Measurements from ENCODE around the gene CD22. TPM values are rescaled to one million over a fixed set of nuclear protein-coding genes. Genes with fewer than 3 reads are reported as not detected.
"Not testable (repeated sequence)": the region's sequence is repeated elsewhere in the genome, so short reads cannot be mapped to it uniquely, and the experiment has no call there.

CD22 gene
- total RNA-seq (under 1 TPM; 0.54 to 0.80 (median 0.72) TPM), polyA plus RNA-seq (0.20 TPM)
- long read RNA-seq, donor 1 = 0 reads
- long read RNA-seq, donor 2 = 0 reads
- long read RNA-seq, donor 3 = 0 reads
- long read RNA-seq, donor 4, partial matches to known transcripts = 0 of 1 reads
- long read RNA-seq, donor 4, other reads (novel, unspliced or antisense) = 1 of 1 reads

DNA sequence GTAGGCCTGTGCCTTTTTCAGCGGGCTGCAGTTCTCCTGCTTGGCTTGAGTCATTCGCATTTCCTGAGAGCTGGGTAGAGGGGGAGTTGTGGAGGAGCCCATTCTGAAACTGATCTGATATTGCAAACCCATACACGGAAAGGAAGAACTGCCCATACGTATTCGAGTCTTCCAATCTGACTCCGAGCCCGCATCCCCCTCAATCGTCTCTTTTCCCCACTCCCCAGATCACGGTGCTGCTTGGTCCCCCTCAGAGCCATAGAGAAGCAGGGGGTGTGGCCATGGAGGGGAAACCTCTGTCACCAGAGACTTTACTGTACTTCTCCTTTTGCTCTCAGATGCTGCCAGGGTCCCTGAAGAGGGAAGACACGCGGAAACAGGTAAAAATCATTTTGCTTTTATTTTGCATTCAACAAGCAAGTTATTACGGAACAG is at the start of gene CD22:
TSS of gene CD22 (plus strand) at position 337 of the 435 bp plus-strand sequence. CDS start 2,854 bp downstream, outside the sequence.
- H3K4me1 ChIP-seq (ENCODE audit: control insufficient read depth, insufficient read depth, low read length) = no peaks in the 10 kb centered on the region
- DNase-seq = peak in 1 of 3 donors; percentile 13
- intact Hi-C loops (cut with DNase I) = no loop called here
- no peaks in the 10 kb centered on the region for H3K27me3 ChIP-seq (ENCODE audit: control insufficient read depth, insufficient read depth)
- H3K9me3 ChIP-seq (ENCODE audit: control insufficient read depth, low read length) = no peaks in the 10 kb centered on the region
- ATAC-seq = no peak
- no peak within 1 kb of the TSS for H3K4me3 ChIP-seq (ENCODE audit: low read length)
- H3K27ac ChIP-seq (ENCODE audit: low read length) = no peak within 1 kb of the TSS
- 75% methylated on average over 12 of the region's 12 CpGs for whole genome bisulfite sequencing

GRCh38 chr19:35279374-35279773 is 49.6 kb upstream of the CD22 start:
- Histone ChIP-seq H3K4me3 (ENCODE audit: low read length) (no peak overlapping the region), H3K27ac (ENCODE audit: low read length) (no peak overlapping the region), H3K9me3 (ENCODE audit: control insufficient read depth, low read length) (no peaks in the 10 kb centered on the region), H3K27me3 (ENCODE audit: control insufficient read depth, insufficient read depth) (no peaks in the 10 kb centered on the region), H3K4me1 (ENCODE audit: control insufficient read depth, insufficient read depth, low read length) (peaks cover 7% of the 10 kb centered on the region)
- no peak for DNase-seq
- 74% methylated on average over 11 of the region's 11 CpGs for WGBS
- ATAC-seq = no peak
- intact Hi-C loops (cut with DNase I) = loop anchor here in 1 of 4 donors (10.0 kb wide), 1 partner anchor 215 kb away; the partner anchor contains the start of gene KRTDAP

GRCh38 chr19:35279985-35280821 is 48.8 kb upstream of the CD22 start:
- DNase-seq (peak; percentile 58 to 91 (median 80)), ATAC-seq (peak; percentile 63 to 67)
- H3K9me3 ChIP-seq (ENCODE audit: control insufficient read depth, low read length) = no peaks in the 10 kb centered on the region
- no peak overlapping the region for H3K4me3 ChIP-seq (ENCODE audit: low read length)
- no peaks in the 10 kb centered on the region for H3K27me3 ChIP-seq (ENCODE audit: control insufficient read depth, insufficient read depth)
- H3K4me1 ChIP-seq (ENCODE audit: control insufficient read depth, insufficient read depth, low read length) = peaks cover 7% of the 10 kb centered on the region
- 33% methylated on average over 12 of the region's 12 CpGs for WGBS
- H3K27ac ChIP-seq (ENCODE audit: low read length) = peak overlapping the region; percentile 59
- intact Hi-C loops (cut with DNase I) = loop anchor here in 1 of 4 donors (10.0 kb wide), 1 partner anchor 215 kb away; the partner anchor contains the start of gene KRTDAP

DNA sequence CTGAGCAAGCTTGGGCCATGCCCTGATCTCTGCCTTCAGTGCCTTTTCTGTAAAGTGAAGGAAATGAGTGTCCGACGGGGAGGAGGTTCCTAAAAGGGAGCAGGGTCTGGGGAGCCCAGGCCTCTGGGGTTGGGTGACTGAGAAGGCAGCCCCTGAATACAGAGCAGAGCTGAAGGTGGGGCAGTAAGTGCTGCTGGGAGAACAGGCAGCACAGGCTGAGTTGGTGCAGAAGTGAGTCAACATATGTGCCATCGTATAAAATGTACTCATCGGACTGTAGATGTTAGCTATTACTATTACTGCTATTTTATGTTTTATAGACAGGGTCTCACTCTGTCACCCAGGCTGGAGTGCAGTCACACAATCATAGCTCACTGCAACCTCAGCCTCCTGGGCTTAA is 47.7 kb upstream of the CD22 start:
- Histone ChIP-seq H3K27me3 (ENCODE audit: control insufficient read depth, insufficient read depth) (no peaks in the 10 kb centered on the region), H3K4me3 (ENCODE audit: low read length) (no peak overlapping the region), H3K9me3 (ENCODE audit: control insufficient read depth, low read length) (no peaks in the 10 kb centered on the region), H3K4me1 (ENCODE audit: control insufficient read depth, insufficient read depth, low read length) (peaks cover 7% of the 10 kb centered on the region), H3K27ac (ENCODE audit: low read length) (peak overlapping the region; percentile 4)
- intact Hi-C loops (cut with DNase I) = no loop called here
- DNase-seq (no peak), ATAC-seq (no peak)
- WGBS = 69% methylated on average over 4 of the region's 4 CpGs

DNA sequence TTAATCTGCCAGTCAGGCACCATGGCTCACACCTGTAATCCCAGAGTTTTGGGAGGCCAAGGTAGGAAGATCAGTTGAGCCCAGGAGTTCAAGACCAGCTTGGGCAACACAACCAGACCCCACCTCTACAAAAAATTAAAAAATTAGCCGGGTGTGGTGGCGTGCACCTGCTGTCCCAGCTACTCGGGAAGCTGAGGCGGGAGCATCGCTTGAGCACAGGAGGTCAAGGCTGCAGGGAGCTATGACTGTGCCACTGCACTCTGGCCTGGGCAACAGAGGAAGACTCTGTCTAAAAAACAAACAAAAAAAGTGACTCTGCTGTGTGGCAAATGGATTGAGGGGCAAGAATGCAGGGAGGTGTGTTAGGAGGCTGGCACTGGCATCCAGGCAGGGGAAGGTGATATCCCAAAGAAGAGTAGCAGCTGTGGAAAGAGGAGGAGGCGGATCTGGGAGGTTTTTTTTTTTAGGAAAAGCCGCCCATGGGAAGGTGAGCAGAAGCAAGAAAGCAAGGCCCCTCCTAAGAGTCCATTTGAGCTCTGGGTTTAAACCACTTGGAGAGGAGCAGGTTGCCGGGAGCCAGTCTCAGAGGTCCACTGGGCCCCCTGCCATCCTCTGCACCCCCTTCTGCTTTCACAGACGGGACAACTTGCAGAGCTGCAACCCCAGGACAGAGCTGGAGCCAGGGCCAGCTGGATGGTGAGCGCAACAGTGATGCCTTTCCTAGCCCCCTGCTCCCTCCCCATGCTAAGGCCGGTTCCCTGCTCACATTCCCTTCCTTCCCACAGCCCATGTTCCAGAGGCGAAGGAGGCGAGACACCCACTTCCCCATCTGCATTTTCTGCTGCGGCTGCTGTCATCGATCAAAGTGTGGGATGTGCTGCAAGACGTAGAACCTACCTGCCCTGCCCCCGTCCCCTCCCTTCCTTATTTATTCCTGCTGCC is 44.6 kb upstream of the CD22 start:
- H3K27ac ChIP-seq (ENCODE audit: low read length) = no peak overlapping the region
- DNase-seq (peak in 1 of 3 donors; percentile 9), ATAC-seq (no peak)
- intact Hi-C loops (cut with DNase I) = no loop called here
- H3K4me1 ChIP-seq (ENCODE audit: control insufficient read depth, insufficient read depth, low read length) = peaks cover 7% of the 10 kb centered on the region
- no peaks in the 10 kb centered on the region for H3K9me3 ChIP-seq (ENCODE audit: control insufficient read depth, low read length)
- H3K4me3 ChIP-seq (ENCODE audit: low read length) = no peak overlapping the region
- 65% methylated on average over 17 of the region's 17 CpGs for WGBS
- H3K27me3 ChIP-seq (ENCODE audit: control insufficient read depth, insufficient read depth) = no peaks in the 10 kb centered on the region

GRCh38 chr19:35285095-35285449 is 43.9 kb upstream of the CD22 start:
- Histone ChIP-seq H3K4me3 (ENCODE audit: low read length) (no peak overlapping the region), H3K4me1 (ENCODE audit: control insufficient read depth, insufficient read depth, low read length) (peaks cover 6% of the 10 kb centered on the region), H3K27ac (ENCODE audit: low read length) (no peak overlapping the region), H3K27me3 (ENCODE audit: control insufficient read depth, insufficient read depth) (no peaks in the 10 kb centered on the region), H3K9me3 (ENCODE audit: control insufficient read depth, low read length) (no peaks in the 10 kb centered on the region)
- ATAC-seq (no peak), DNase-seq (no peak)
- intact Hi-C loops (cut with DNase I) = no loop called here
- 21% methylated on average over 1 of the region's 1 CpG for WGBS

- ATAC-seq; H3K27ac ChIP-seq (ENCODE audit: low read length); H3K4me1 ChIP-seq (ENCODE audit: control insufficient read depth, insufficient read depth, low read length); intact Hi-C loops (cut with DNase I); H3K4me3 ChIP-seq (ENCODE audit: low read length); DNase-seq; H3K27me3 ChIP-seq (ENCODE audit: control insufficient read depth, insufficient read depth); H3K9me3 ChIP-seq (ENCODE audit: control insufficient read depth, low read length): not testable (repeated sequence)
- WGBS = 90% methylated on average over 3 of the region's 3 CpGs
Measured at GRCh38 chr19:35285465-35285864, 43.5 kb upstream of the CD22 start.

DNA sequence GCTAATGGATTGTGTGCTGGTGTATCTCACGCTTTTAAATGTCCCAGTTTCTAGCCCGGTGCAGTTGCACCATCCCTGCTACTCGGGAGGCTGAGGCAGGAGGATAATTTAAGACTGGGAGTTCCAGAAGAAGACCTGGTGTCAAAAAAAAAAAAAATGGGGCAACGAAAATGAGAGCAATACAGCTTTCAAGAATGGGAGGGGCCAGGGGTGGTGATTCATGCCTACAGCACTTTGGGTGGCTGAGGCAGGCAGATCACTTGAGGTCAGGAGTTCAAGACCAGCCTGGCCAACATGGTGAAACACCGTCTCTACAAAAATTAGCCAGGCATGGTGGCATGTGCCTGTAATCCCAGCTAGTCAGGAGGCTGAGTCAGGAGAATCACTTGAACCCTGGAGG is 42.9 kb upstream of the CD22 start:
- 73% methylated on average over 5 of the region's 5 CpGs for WGBS
- H3K4me3 ChIP-seq (ENCODE audit: low read length); H3K27ac ChIP-seq (ENCODE audit: low read length); H3K4me1 ChIP-seq (ENCODE audit: control insufficient read depth, insufficient read depth, low read length); H3K9me3 ChIP-seq (ENCODE audit: control insufficient read depth, low read length); DNase-seq; intact Hi-C loops (cut with DNase I); ATAC-seq; H3K27me3 ChIP-seq (ENCODE audit: control insufficient read depth, insufficient read depth): not testable (repeated sequence)

DNA sequence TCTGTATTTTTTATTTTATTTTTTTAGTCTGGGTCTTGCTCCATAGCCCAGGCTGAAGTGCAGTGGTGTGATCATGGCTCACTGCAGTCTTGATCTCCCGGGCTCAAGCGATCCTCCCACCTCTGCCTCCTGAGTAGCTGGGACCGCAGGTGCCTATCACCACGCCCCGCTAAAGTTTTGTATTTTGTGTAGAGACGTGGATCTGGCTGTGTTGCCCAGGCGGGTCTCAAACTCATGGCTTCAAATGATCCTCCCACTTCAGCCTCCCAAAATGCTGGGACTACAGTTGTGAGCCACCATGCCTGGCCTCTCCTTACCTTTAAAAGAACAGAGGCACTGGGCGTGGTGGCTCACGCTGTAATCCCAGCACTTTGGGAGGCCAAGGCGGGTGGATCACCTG is 41.3 kb upstream of the CD22 start:
- no peak overlapping the region for H3K27ac ChIP-seq (ENCODE audit: low read length)
- DNase-seq = no peak
- H3K4me1 ChIP-seq (ENCODE audit: control insufficient read depth, insufficient read depth, low read length) = no peaks in the 10 kb centered on the region
- no peak for ATAC-seq
- intact Hi-C loops (cut with DNase I) = no loop called here
- 90% methylated on average over 10 of the region's 10 CpGs for WGBS
- H3K4me3 ChIP-seq (ENCODE audit: low read length) = no peak overlapping the region
- H3K27me3 ChIP-seq (ENCODE audit: control insufficient read depth, insufficient read depth) = no peaks in the 10 kb centered on the region
- no peaks in the 10 kb centered on the region for H3K9me3 ChIP-seq (ENCODE audit: control insufficient read depth, low read length)

- ATAC-seq (no peak), DNase-seq (no peak)
- Histone ChIP-seq H3K4me3 (ENCODE audit: low read length) (no peak overlapping the region), H3K27me3 (ENCODE audit: control insufficient read depth, insufficient read depth) (no peaks in the 10 kb centered on the region), H3K4me1 (ENCODE audit: control insufficient read depth, insufficient read depth, low read length) (no peaks in the 10 kb centered on the region), H3K9me3 (ENCODE audit: control insufficient read depth, low read length) (no peaks in the 10 kb centered on the region), H3K27ac (ENCODE audit: low read length) (no peak overlapping the region)
- intact Hi-C loops (cut with DNase I) = no loop called here
- WGBS = 57% methylated on average over 2 of the region's 2 CpGs
Measured at GRCh38 chr19:35288331-35288730, 40.7 kb upstream of the CD22 start.

Data from right cardiac atrium (tissue), 5 donors.